ENCODE data around the gene CRELD2.

Gene CRELD2

DNA sequence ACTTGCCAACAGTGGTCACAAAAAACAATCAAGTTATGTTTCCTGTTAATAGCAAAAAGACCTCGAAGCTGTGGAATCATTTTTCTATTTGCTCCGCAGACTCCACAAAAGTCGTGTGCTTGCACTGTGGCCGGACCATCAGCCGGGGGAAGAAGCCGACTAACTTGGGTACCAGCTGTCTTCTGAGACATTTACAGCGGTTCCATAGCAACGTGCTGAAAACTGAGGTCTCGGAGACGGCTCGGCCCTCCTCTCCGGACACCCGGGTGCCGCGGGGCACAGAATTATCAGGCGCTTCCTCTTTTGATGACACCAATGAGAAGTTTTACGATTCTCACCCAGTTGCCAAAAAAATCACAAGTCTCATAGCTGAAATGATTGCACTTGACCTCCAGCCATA, 33.2 kb upstream of the CRELD2 start:
- H4K20me1 ChIP-seq (ENCODE audit: low read depth, low read length): peaks cover 3% of the 10 kb centered on the region; the same call in 1 of the 2 replicates
- H3K9me2 ChIP-seq (replicated peaks; ENCODE audit: insufficient read depth, low read length): no peaks in the 10 kb centered on the region
- H3F3A ChIP-seq (ENCODE audit: insufficient read depth): no peaks in the 10 kb centered on the region
- no peak overlapping the region for H3K4me3 ChIP-seq (ENCODE audit: insufficient read depth, low read length, poor library complexity, severe bottlenecking)
- no peak overlapping the region for H3K9ac ChIP-seq (ENCODE audit: low read length)
- H3K27me3 ChIP-seq (ENCODE audit: low read length): no peaks in the 10 kb centered on the region
- H2AFZ ChIP-seq (ENCODE audit: low read depth, low read length, severe bottlenecking): no peak overlapping the region
- no peak overlapping the region for H3K27ac ChIP-seq (ENCODE audit: low read depth, low read length)
- no peaks in the 10 kb centered on the region for H3K9me3 ChIP-seq (ENCODE audit: insufficient read depth, low read length)
- H3K4me2 ChIP-seq (ENCODE audit: low read depth, low read length, poor library complexity, severe bottlenecking): no peak overlapping the region
- no peak for TF ChIP-seq EZH2phosphoT487 (conservative IDR thresholded peaks at IDR 0.05; ENCODE audit: low read length)
- TF ChIP-seq, protein P1, sequence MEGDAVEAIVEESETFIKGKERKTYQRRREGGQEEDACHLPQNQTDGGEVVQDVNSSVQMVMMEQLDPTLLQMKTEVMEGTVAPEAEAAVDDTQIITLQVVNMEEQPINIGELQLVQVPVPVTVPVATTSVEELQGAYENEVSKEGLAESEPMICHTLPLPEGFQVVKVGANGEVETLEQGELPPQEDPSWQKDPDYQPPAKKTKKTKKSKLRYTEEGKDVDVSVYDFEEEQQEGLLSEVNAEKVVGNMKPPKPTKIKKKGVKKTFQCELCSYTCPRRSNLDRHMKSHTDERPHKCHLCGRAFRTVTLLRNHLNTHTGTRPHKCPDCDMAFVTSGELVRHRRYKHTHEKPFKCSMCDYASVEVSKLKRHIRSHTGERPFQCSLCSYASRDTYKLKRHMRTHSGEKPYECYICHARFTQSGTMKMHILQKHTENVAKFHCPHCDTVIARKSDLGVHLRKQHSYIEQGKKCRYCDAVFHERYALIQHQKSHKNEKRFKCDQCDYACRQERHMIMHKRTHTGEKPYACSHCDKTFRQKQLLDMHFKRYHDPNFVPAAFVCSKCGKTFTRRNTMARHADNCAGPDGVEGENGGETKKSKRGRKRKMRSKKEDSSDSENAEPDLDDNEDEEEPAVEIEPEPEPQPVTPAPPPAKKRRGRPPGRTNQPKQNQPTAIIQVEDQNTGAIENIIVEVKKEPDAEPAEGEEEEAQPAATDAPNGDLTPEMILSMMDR (IDR thresholded peaks at IDR 0.05; ENCODE audit: insufficient read depth, low read length, poor library complexity, severe bottlenecking): no peak
- peaks cover 17% of the 10 kb centered on the region for H3K36me3 ChIP-seq (ENCODE audit: low read length)
- peaks cover 47% of the 10 kb centered on the region for H3K79me2 ChIP-seq (ENCODE audit: insufficient read depth, low read length)

DNA sequence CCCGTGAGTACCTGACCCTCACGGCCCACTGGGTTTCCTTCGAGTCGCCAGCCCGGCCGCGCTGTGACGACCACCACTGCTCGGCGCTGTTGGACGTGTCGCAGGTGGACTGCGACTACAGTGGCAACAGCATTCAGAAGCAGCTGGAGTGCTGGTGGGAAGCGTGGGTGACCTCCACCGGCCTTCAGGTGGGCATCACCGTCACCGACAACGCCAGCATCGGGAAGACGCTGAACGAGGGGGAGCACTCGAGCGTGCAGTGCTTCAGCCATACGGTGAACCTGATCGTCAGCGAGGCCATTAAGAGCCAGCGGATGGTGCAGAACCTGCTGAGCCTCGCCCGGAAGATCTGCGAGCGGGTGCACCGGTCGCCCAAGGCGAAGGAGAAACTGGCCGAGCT, 32.6 kb upstream of the CRELD2 start:
- no peaks in the 10 kb centered on the region for H3K9me3 ChIP-seq (ENCODE audit: insufficient read depth, low read length)
- H2AFZ ChIP-seq (ENCODE audit: low read depth, low read length, severe bottlenecking): no peak overlapping the region
- H3K4me2 ChIP-seq (ENCODE audit: low read depth, low read length, poor library complexity, severe bottlenecking): no peak overlapping the region
- H4K20me1 ChIP-seq (ENCODE audit: low read depth, low read length): peaks cover 3% of the 10 kb centered on the region; the same call in 1 of the 2 replicates
- H3F3A ChIP-seq (ENCODE audit: insufficient read depth): no peaks in the 10 kb centered on the region
- H3K79me2 ChIP-seq (ENCODE audit: insufficient read depth, low read length): peaks cover 41% of the 10 kb centered on the region
- no peaks in the 10 kb centered on the region for H3K9me2 ChIP-seq (replicated peaks; ENCODE audit: insufficient read depth, low read length)
- no peak overlapping the region for H3K4me3 ChIP-seq (ENCODE audit: insufficient read depth, low read length, poor library complexity, severe bottlenecking)
- no peaks in the 10 kb centered on the region for H3K27me3 ChIP-seq (ENCODE audit: low read length)
- H3K27ac ChIP-seq (ENCODE audit: low read depth, low read length): no peak overlapping the region
- H3K9ac ChIP-seq (ENCODE audit: low read length): no peak overlapping the region
- TF ChIP-seq, protein P1 (IDR thresholded peaks at IDR 0.05; ENCODE audit: insufficient read depth, low read length, poor library complexity, severe bottlenecking): no peak
- no peak for TF ChIP-seq EZH2phosphoT487 (conservative IDR thresholded peaks at IDR 0.05; ENCODE audit: low read length)
- peaks cover 17% of the 10 kb centered on the region for H3K36me3 ChIP-seq (ENCODE audit: low read length)

DNA sequence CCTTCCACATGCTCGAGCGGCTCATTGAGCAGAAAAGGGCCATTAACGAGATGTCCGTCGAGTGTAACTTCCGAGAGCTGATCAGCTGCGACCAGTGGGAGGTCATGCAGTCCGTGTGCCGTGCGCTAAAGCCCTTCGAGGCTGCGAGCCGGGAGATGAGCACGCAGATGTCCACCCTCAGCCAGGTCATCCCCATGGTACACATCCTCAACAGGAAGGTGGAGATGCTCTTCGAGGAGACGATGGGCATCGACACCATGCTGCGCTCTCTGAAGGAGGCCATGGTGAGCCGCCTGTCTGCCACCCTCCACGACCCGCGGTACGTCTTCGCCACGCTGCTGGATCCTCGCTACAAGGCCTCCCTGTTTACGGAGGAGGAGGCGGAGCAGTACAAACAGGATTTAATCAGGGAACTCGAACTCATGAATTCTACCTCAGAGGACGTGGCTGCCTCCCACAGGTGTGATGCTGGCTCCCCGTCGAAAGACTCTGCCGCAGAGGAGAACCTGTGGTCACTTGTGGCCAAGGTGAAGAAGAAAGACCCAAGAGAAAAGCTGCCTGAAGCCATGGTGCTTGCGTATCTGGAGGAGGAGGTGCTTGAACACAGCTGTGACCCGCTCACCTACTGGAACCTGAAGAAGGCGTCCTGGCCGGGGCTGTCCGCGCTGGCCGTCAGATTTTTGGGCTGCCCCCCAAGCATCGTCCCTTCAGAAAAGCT, 31.9 kb upstream of the CRELD2 start:
- no peak overlapping the region for H3K27ac ChIP-seq (ENCODE audit: low read depth, low read length)
- H3K36me3 ChIP-seq (ENCODE audit: low read length): peaks cover 17% of the 10 kb centered on the region
- no peaks in the 10 kb centered on the region for H3K9me3 ChIP-seq (ENCODE audit: insufficient read depth, low read length)
- no peaks in the 10 kb centered on the region for H3F3A ChIP-seq (ENCODE audit: insufficient read depth)
- TF ChIP-seq EZH2phosphoT487 (conservative IDR thresholded peaks at IDR 0.05; ENCODE audit: low read length): no peak
- TF ChIP-seq, protein P1 (IDR thresholded peaks at IDR 0.05; ENCODE audit: insufficient read depth, low read length, poor library complexity, severe bottlenecking): no peak
- peaks cover 3% of the 10 kb centered on the region; the same call in 1 of the 2 replicates for H4K20me1 ChIP-seq (ENCODE audit: low read depth, low read length)
- no peak overlapping the region for H3K4me2 ChIP-seq (ENCODE audit: low read depth, low read length, poor library complexity, severe bottlenecking)
- peaks cover 35% of the 10 kb centered on the region for H3K79me2 ChIP-seq (ENCODE audit: insufficient read depth, low read length)
- H3K4me3 ChIP-seq (ENCODE audit: insufficient read depth, low read length, poor library complexity, severe bottlenecking): no peak overlapping the region
- H3K9ac ChIP-seq (ENCODE audit: low read length): no peak overlapping the region
- H3K27me3 ChIP-seq (ENCODE audit: low read length): no peaks in the 10 kb centered on the region
- H3K9me2 ChIP-seq (replicated peaks; ENCODE audit: insufficient read depth, low read length): no peaks in the 10 kb centered on the region
- no peak overlapping the region for H2AFZ ChIP-seq (ENCODE audit: low read depth, low read length, severe bottlenecking)

Measured in SU-DHL-6 (cell line).